ACC112 (cell line): ENCODE data around the gene TANGO2.

ENCODE experiments used
- H2AFZ ChIP-seq: fragments of 200-600 bp; sonication (generic); one replicate; pipeline ENCODE4 v1.6.0; 2017; ENCODE audit warnings: antibody characterized with exemption, low read length; ENCODE audit not compliant: unreplicated experiment
- H3K27ac ChIP-seq: fragments of 200-600 bp; sonication (generic); 2 replicates; pipeline ENCODE4 v1.5.1; 2014; ENCODE audit warnings: low read depth, mild to moderate bottlenecking, antibody characterized with exemption, low read length, moderate library complexity
- H3K27me3 ChIP-seq: fragments of 200-600 bp; sonication (generic); 2 replicates; pipeline ENCODE4 v1.6.1; 2014; ENCODE audit warnings: mild to moderate bottlenecking, antibody characterized with exemption, low read length, moderate library complexity, mixed read lengths; ENCODE audit not compliant: insufficient read depth
- H3K36me3 ChIP-seq: fragments of 200-600 bp; sonication (generic); 2 replicates; pipeline ENCODE4 v1.6.1; 2016; ENCODE audit warnings: mild to moderate bottlenecking, antibody characterized with exemption, low read length, moderate library complexity, mixed read lengths; ENCODE audit not compliant: insufficient read depth
- H3K4me1 ChIP-seq: fragments of 200-600 bp; sonication (generic); one replicate; pipeline ENCODE4 v1.6.1; 2016; ENCODE audit warnings: low read length, mixed read lengths; ENCODE audit not compliant: insufficient read depth, unreplicated experiment, control insufficient read depth
- H3K4me3 ChIP-seq: fragments of 200-600 bp; sonication (generic); 2 replicates; pipeline ENCODE4 v1.5.1; 2014; ENCODE audit warnings: mild to moderate bottlenecking, low read depth, low read length
- H3K79me2 ChIP-seq: fragments of 200-600 bp; sonication (generic); one replicate; pipeline ENCODE4 v1.6.0; 2016; ENCODE audit warnings: low read length; ENCODE audit not compliant: control insufficient read depth, unreplicated experiment, insufficient read depth

TANGO2 gene

DNA sequence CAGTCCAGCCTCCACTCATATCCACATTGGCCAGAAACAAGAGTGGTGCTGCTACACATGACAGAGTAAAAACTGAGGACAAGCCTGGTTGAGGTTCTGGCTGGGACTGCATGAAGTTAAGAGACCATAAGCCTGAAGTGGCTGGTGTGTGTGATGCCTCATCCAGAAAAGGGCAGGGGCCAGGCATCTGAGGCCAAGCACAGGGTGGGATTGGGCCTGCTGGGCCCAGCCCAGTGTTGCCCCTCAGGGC lies 29.6 kb upstream of the TANGO2 start:
- Histone ChIP-seq H3K79me2 (no peaks in the 10 kb centered on the region), H3K4me1 (peaks cover 17% of the 10 kb centered on the region), H2AFZ (no peak overlapping the region)

DNA sequence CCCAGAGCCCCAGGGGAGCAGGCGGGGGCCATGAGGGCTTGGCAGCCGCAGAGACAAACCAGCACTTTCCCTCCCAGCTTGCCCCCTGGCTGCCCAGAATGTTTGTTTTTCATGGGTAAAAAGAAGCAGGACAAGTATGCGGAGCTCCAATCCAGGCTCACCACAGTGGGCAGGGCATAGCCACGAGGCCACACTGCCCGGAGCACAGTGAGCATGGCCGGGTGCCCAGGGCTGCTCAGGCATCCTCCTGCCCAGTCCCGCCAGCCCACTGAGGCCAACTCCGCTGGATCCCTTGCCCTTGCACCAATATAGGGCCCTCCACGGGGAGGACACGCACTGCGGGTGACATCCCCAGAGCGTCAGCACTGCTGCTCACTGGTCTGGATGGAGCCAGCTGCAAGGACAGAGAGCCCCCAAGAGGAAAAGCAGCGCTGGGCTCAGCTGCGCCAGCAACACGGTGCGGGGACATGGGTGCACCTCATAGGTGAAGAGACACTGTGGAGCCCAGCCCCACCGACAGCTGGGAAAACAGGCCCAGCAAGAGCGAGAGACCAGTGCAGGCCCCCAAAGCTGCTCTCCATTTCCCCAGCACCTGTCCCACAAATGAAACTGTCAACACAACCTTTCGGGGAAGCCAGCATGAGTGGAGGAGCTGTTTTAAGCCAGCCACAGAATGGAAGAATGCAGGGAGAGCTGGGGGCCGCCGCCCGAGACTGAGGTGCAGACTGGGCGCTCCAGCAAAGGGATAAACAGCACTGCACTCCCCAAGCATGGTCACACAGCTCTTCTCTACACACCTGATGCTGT lies 29.1 kb upstream of the TANGO2 start:
- H3K4me1 ChIP-seq, result peaks cover 20% of the 10 kb centered on the region
- no peak overlapping the region for H3K27ac ChIP-seq
- no peak overlapping the region for H3K4me3 ChIP-seq
- H3K27me3 ChIP-seq, result no peaks in the 10 kb centered on the region
- no peak overlapping the region for H2AFZ ChIP-seq
- H3K79me2 ChIP-seq, result no peaks in the 10 kb centered on the region
- no peaks in the 10 kb centered on the region for H3K36me3 ChIP-seq

More for the DNA sequence above, 29.6 kb upstream of the TANGO2 start:
- Histone ChIP-seq H3K27ac (no peak overlapping the region), H3K27me3 (no peaks in the 10 kb centered on the region), H3K36me3 (no peaks in the 10 kb centered on the region), H3K4me3 (no peak overlapping the region)

DNA sequence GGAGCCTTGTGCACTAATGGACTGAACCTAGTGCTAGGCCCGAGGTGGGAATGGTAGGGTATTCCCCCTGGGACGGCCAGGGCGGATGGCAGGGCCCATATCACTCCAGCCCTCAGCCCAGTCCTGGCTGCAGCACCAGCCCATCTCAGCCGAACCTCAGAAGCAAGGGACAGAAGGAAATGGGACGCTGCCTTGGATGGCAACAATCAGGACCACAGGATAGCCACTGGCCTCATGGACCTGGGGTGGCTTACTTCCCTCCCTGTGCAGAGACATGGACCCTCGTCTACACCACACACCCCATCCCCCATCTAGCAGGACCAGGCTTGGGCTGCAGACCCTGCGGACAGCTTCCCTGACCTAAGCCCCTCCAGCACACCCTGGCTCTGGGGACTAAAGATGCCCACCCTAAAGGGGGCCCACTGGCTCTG lies 28.4 kb upstream of the TANGO2 start:
- H3K4me1 ChIP-seq, result peaks cover 20% of the 10 kb centered on the region

DNA sequence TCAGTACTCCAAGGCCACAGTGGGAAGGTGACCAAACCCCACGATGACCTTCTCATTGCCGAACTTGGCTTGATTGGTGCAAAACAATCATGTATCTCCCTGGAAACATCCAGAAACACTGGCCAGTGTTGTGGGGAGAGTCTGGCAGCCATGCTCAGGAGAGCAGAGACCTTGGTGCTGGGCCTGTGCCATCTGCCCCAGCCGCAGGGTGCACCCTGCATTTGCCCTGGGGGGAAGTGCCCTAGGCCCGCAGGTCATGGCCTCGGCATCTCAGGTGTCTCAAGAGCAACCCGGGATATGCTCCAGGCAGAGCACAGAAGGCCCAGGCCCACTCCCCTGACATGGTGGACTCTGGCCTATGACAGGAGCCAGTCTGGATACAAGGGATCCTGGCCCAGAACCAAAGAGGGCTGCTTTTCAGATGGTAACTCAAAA lies 28.0 kb upstream of the TANGO2 start:
- no peaks in the 10 kb centered on the region for H3K27me3 ChIP-seq
- H3K27ac ChIP-seq, result no peak overlapping the region
- H2AFZ ChIP-seq, result no peak overlapping the region
- no peaks in the 10 kb centered on the region for H3K36me3 ChIP-seq
- peaks cover 20% of the 10 kb centered on the region for H3K4me1 ChIP-seq
- no peak overlapping the region for H3K4me3 ChIP-seq
- no peaks in the 10 kb centered on the region for H3K79me2 ChIP-seq

More for the DNA sequence above, 28.4 kb upstream of the TANGO2 start:
- Histone ChIP-seq H2AFZ (no peak overlapping the region), H3K79me2 (no peaks in the 10 kb centered on the region), H3K4me3 (no peak overlapping the region), H3K27ac (no peak overlapping the region), H3K36me3 (no peaks in the 10 kb centered on the region), H3K27me3 (no peaks in the 10 kb centered on the region)

DNA sequence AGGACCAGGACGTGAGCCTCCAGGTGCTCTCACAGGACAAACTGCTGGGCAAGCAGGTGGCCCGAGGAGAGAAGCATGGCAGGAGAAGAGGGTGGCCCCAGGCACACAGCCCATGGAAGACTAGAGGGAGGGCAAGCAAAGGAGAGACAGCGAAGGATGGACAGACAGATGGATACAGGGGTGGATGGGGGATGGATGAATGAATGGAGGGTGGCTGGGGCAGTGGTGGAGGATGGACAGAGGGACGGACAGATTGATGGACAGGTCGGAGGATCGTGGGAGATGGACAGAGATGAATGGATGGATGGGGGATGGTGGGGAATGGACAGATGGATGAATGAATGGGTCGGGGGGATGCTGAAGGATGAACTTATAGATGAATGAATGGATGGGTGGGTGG lies 27.0 kb upstream of the TANGO2 start:
- Histone ChIP-seq H2AFZ (no peak overlapping the region), H3K79me2 (no peaks in the 10 kb centered on the region), H3K27ac (no peak overlapping the region), H3K27me3 (no peaks in the 10 kb centered on the region), H3K4me1 (peaks cover 20% of the 10 kb centered on the region), H3K4me3 (no peak overlapping the region), H3K36me3 (no peaks in the 10 kb centered on the region)

DNA sequence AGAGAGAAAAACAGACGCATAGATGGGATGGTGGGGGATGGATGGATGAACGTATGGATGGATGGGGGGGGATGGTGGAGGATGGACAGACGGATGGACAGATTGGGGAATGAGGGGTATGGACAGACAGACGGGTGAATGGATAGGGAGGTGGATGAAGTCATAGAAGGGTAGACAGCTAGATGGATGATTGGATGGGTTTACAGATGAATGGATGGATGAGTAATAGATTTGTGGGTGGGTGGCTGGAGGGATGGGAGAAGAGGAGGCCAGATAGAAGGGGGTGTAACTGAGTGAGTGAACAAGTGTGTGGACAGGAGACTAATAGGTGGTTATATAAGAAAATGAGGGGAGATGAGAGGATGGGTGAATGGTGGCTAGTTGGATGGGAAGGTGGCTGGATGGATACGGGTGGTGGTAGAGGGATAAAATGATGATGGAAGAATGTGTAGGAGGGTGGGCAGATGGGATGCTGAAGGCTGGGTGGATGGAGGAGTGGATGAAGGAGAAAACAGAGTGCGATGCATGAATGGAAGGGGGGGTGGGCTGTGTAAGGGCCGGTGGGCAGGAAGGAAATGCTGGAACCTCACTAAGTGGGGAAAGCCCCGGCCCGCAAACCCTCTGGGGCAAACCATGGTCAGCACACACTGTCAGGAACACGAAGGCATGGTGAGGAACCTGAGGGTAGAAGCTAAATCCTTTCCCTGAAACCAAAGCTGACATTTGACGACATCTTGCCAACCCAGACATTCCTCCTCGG lies 25.9 kb upstream of the TANGO2 start:
- Histone ChIP-seq H3K27ac (peak overlapping the region; percentile 29; the same call in 1 of the 2 replicates), H3K27me3 (no peaks in the 10 kb centered on the region), H3K79me2 (no peaks in the 10 kb centered on the region), H3K36me3 (no peaks in the 10 kb centered on the region), H3K4me1 (peaks cover 20% of the 10 kb centered on the region), H2AFZ (no peak overlapping the region), H3K4me3 (no peak overlapping the region)

DNA sequence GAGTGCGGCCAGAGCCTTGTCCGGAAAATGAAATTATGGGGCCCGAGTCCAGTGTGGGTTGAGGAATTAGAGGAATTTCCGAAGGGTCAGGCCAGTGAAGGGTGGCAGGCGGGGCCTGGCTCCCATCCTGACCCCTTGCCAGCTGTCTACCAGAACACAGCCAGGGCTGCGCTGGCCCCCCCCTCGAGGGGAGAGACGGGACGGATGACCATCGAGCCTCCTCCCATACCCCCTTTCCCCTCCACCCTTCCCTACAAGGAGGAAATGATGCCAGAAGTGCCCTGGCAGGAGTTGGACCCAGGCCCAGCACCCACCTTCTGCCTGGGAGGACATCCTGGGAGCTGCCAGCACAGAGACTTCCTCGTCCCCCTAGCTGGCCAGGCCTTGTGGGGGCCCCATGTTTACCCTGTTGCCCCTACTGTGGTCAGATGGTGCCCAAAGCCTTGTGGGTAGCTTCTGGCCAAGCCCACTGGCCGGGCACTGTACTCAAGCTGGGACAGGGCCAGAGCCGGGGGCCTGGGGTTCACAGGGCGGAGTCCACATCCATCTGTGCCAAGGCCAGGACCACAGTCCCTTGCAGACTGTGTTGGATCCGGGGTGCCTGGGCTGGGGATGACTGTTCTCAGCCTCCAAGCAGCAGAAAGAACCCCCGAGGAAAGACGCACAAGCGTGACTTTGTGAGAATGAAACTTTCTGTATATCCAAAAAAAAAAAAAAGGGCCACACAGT lies 25.1 kb upstream of the TANGO2 start:
- H3K36me3 ChIP-seq, result no peaks in the 10 kb centered on the region
- no peaks in the 10 kb centered on the region for H3K79me2 ChIP-seq
- H3K4me1 ChIP-seq, result peaks cover 20% of the 10 kb centered on the region
- H2AFZ ChIP-seq, result no peak overlapping the region
- no peaks in the 10 kb centered on the region for H3K27me3 ChIP-seq
- H3K27ac ChIP-seq, result peak overlapping the region; percentile 29; the same call in 1 of the 2 replicates
- no peak overlapping the region for H3K4me3 ChIP-seq

DNA sequence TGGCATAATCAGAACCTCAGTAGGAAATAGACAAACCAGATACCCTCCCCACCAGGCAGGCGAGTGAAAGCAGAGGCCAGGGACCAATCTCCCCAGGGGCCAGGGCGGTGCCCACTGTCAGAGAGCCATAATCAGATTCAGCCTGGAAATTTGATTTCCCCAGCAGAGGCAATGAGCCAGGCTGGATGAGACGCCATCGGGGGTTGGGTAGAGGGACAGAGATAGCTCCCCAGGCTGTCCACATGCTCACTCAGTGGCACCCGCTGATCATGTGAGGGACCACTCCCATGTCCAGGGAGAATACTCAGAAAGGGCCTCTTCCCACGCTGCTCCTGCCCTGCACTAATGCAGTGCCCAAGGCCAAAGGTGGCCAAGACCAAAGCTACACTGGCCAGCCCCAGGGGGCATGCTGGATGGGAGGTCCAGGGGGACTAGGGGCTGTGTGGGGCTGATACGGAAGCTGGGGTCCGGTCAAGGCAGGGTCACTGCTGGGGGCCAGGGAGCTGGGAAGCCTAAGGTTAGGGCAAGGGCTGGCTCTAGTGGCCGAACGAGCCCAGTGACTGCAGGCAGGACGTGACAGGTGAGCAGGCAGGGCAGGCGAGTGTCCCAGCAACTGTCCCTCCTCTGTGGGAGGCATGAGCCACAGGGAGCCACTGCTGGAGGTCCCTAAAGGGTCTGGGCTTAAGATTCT lies 24.1 kb upstream of the TANGO2 start:
- no peaks in the 10 kb centered on the region for H3K36me3 ChIP-seq
- H3K4me1 ChIP-seq, result peaks cover 20% of the 10 kb centered on the region
- no peak overlapping the region for H2AFZ ChIP-seq

DNA sequence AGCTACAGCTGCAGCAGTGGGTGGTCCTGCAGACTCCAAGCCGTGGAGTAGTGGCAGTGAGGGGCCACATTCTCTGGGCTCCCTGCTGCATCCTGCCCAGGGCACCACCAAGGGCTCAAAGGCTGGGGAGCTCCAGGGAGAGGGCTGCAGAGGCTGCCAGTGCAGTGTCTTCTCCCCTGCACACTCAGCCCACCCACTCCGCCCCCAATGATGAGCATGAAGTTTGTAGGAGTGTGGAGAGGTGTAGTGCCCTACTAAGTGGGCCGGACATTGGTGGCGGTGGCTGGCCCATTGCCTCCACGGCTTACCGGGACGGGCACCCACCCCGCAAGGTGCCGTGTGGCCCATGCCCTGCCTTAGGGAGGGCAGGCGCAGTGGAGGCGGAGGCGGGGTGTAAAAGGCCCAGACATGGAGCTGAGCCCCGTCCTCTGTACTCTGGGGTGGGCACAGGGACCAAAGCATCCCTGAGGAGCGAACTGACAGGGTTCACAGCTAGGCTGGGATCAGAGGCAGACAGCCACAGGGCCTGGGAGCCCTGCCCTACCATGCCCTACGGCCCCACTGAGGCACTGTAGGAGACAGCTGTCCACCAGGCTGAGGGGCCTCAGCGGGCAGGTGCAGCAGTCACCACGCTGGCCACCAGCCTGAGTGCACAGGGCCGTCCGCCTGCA lies 23.2 kb upstream of the TANGO2 start:
- no peak overlapping the region for H3K4me3 ChIP-seq
- peaks cover 20% of the 10 kb centered on the region for H3K4me1 ChIP-seq
- H3K36me3 ChIP-seq, result no peaks in the 10 kb centered on the region
- no peaks in the 10 kb centered on the region for H3K27me3 ChIP-seq
- H3K27ac ChIP-seq, result no peak overlapping the region
- H2AFZ ChIP-seq, result no peak overlapping the region
- no peaks in the 10 kb centered on the region for H3K79me2 ChIP-seq

More for the DNA sequence above, 24.1 kb upstream of the TANGO2 start:
- H3K79me2 ChIP-seq, result no peaks in the 10 kb centered on the region
- H3K27ac ChIP-seq, result no peak overlapping the region
- no peaks in the 10 kb centered on the region for H3K27me3 ChIP-seq
- H3K4me3 ChIP-seq, result no peak overlapping the region
